Measurements from ENCODE around the gene IGF2. TPM values are rescaled to one million over a fixed set of nuclear protein-coding genes. Genes with fewer than 3 reads are reported as not detected.

Gene IGF2
- total and polyA plus RNA-seq, 2 of the 8 experiments (the other 6 are each of a cell fraction or from before 2014, with no cell fraction given) = 0.74 to 1.5 TPM

- CTCF ChIA-PET (ENCODE audit: partially characterized antibody) = interaction anchor here (1.2 to 1.9 kb wide), 3 partner anchors 9 to 435 kb away, joined by 3 to 4 read pairs (median 4); partner anchors contain the start of gene SYT8
- Histone ChIP-seq H3K56ac (replicated peaks; ENCODE audit: insufficient read length, low read depth, low read length) (no peak overlapping the region), H2BK20ac (ENCODE audit: low read length) (no peak overlapping the region), H3K14ac (ENCODE audit: insufficient read length) (no peak overlapping the region), H3K36me3 (ENCODE audit: control insufficient read depth in 2 of 4, insufficient read depth in 4 of 4, low read length in 3 of 4) (no peaks in the 10 kb centered on the region), H3K4me2 (ENCODE audit: insufficient read depth in 1 of 2, low read depth in 2 of 2, low read length in 2 of 2) (no peak overlapping the region), H3K4me3 (ENCODE audit: extremely low read depth in 1 of 4, insufficient read depth in 2 of 4, low read depth in 3 of 4, low read length in 4 of 4) (no peak overlapping the region), H3K4ac (replicated peaks; ENCODE audit: insufficient read length, low read depth, low read length) (no peak overlapping the region), H2BK5ac (ENCODE audit: low read depth, low read length) (no peak overlapping the region), H2BK15ac (ENCODE audit: low read length) (no peak overlapping the region), H2BK120ac (replicated peaks; ENCODE audit: low read depth, low read length) (no peak overlapping the region), H4K20me1 (replicated peaks in 1 of 2; ENCODE audit: control insufficient read depth in 1 of 2, insufficient read depth in 2 of 2, low read length in 2 of 2) (peaks cover 0 to 8% of the 10 kb centered on the region in 2 experiments), H2AFZ (ENCODE audit: low read length) (no peak overlapping the region), H2AK5ac (ENCODE audit: low read depth, low read length) (no peak overlapping the region), H3K18ac (ENCODE audit: extremely low read depth, low read length) (no peak overlapping the region), H4K8ac (ENCODE audit: extremely low read depth, insufficient read depth, low read length) (no peak overlapping the region), H3K27me3 (replicated peaks in 1 of 4; ENCODE audit: control insufficient read depth in 3 of 4, extremely low read depth in 1 of 4, insufficient read depth in 3 of 4, low read length in 3 of 4) (peaks cover 0 to 13% (median 2%) of the 10 kb centered on the region in 4 experiments; a peak in 4 of 7 replicates), H3K27ac (ENCODE audit: low read depth, low read length) (no peak overlapping the region), H3K23ac (ENCODE audit: insufficient read length) (no peak overlapping the region), H3K4me1 (replicated peaks in 1 of 4; ENCODE audit: control insufficient read depth in 3 of 4, insufficient read depth in 4 of 4, low read length in 3 of 4) (peaks cover 0 to 7% (median 0%) of the 10 kb centered on the region in 4 experiments; a peak in 2 of 7 replicates), H4K91ac (replicated peaks; ENCODE audit: insufficient read length, low read length) (no peak overlapping the region), H3K79me2 (ENCODE audit: control insufficient read depth in 1 of 2, insufficient read depth in 2 of 2, low read length in 2 of 2) (no peaks in the 10 kb centered on the region), H4K5ac (ENCODE audit: insufficient read length, low read depth, low read length) (no peak overlapping the region), H3K9me3 (ENCODE audit: insufficient read depth in 2 of 2, low read depth in 1 of 2, low read length in 1 of 2) (no peaks in the 10 kb centered on the region; a peak in 1 of 4 replicates), H3K9ac (replicated peaks in 1 of 4; ENCODE audit: extremely low read depth in 1 of 4, low read depth in 3 of 4, low read length in 3 of 4) (no peak overlapping the region), H3K23me2 (ENCODE audit: low read depth, low read length) (peaks cover 22% of the 10 kb centered on the region; the same call in 1 of the 2 replicates), H2BK12ac (ENCODE audit: low read depth, low read length) (no peak overlapping the region), H3K79me1 (ENCODE audit: low read depth, low read length) (no peaks in the 10 kb centered on the region)
- FAIRE-seq (no peak), DNase-seq (ENCODE audit: low read depth in 1 of 2, low spot score in 2 of 2) (no peak)
- POLR2A ChIA-PET (ENCODE audit: partially characterized antibody) = no interaction called here
- WGBS, 2 experiments (ENCODE audit: extremely low coverage in 1 of 2, insufficient coverage in 1 of 2, insufficient read length in 1 of 2, insufficient replicate concordance in 2 of 2, low coverage in 1 of 2, low lambda C conversion rate in 2 of 2, missing lambda C conversion rate in 1 of 2) = 89% methylated on average over 17 of the region's 17 CpGs; no CpG with 5 or more reads in 1 of the 2 experiments
- no peak for TF ChIP-seq RXRA (IDR thresholded peaks at IDR 0.05; ENCODE audit: insufficient read depth, low read depth, low read length)
- TF ChIP-seq PHF8 (conservative IDR thresholded peaks at IDR 0.05; ENCODE audit: low read depth, low read length) = no peak
- no peak for TF ChIP-seq TCF12 (IDR thresholded peaks at IDR 0.05; ENCODE audit: low read depth, low read length)
- TF ChIP-seq, protein P1, sequence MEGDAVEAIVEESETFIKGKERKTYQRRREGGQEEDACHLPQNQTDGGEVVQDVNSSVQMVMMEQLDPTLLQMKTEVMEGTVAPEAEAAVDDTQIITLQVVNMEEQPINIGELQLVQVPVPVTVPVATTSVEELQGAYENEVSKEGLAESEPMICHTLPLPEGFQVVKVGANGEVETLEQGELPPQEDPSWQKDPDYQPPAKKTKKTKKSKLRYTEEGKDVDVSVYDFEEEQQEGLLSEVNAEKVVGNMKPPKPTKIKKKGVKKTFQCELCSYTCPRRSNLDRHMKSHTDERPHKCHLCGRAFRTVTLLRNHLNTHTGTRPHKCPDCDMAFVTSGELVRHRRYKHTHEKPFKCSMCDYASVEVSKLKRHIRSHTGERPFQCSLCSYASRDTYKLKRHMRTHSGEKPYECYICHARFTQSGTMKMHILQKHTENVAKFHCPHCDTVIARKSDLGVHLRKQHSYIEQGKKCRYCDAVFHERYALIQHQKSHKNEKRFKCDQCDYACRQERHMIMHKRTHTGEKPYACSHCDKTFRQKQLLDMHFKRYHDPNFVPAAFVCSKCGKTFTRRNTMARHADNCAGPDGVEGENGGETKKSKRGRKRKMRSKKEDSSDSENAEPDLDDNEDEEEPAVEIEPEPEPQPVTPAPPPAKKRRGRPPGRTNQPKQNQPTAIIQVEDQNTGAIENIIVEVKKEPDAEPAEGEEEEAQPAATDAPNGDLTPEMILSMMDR (IDR thresholded peaks at IDR 0.05; ENCODE audit: control extremely low read depth in 1 of 3, insufficient read depth in 1 of 3, low read depth in 1 of 3, low read length in 3 of 3) = no peak
- no peak for TF ChIP-seq SP2 (IDR thresholded peaks at IDR 0.05; ENCODE audit: low read length)
- TF ChIP-seq RNF2 (IDR thresholded peaks at IDR 0.05; ENCODE audit: borderline replicate concordance, low read depth, low read length, missing control alignments, poor library complexity, severe bottlenecking) = no peak
- no peak for TF ChIP-seq CTBP2 (IDR thresholded peaks at IDR 0.05; ENCODE audit: borderline replicate concordance, insufficient read depth, insufficient read length, low read length)
- TF ChIP-seq GTF2F1 (IDR thresholded peaks at IDR 0.05; ENCODE audit: borderline replicate concordance, low read depth, low read length) = no peak
- no peak for TF ChIP-seq SAP30 (IDR thresholded peaks at IDR 0.05; ENCODE audit: insufficient read depth, insufficient replicate concordance, low read length)
These were observed 9.9 kb downstream of the IGF2 start for GRCh38 chr11:2129308-2129698.

Measured in H1 (cell line).